ENCODE measurements around the gene PRKCB. TPM values are rescaled to one million over a fixed set of nuclear protein-coding genes. Genes with fewer than 3 reads are reported as not detected.
"Not testable (repeated sequence)": the region's sequence is repeated elsewhere in the genome, so short reads cannot be mapped to it uniquely, and the experiment has no call there.

PRKCB gene
- total RNA-seq, 1 donor from 2014 or later = not detected

DNA sequence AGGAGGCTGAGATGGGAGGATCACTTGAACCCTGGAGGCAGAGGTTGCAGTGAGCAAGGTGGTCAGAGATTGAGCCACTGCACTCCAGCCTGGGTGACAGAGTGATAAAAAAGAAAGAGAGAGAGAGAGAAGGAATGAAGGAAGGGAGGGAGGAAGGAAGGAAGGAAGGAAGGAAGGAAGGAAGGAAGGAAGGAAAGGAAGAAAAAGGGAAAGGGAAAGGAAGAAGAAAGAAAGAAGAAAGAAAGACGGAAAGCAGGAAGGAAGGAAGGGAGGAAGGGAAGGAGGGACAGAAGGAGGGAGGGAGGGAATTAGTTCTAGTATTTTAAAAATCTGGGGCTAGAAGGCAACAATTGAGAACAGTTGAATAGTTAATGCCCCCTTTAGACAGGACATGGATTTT lies 258.9 kb downstream of the PRKCB start:
- no peak overlapping the region for H3K4me3 Mint-ChIP-seq (ENCODE audit: unreplicated experiment)
- peaks cover 26% of the 10 kb centered on the region for H3K9me3 Mint-ChIP-seq (ENCODE audit: unreplicated experiment)
- no peak for DNase-seq (ENCODE audit: extremely low spot score, unreplicated experiment)
- no peaks in the 10 kb centered on the region for H3K27me3 Mint-ChIP-seq (ENCODE audit: unreplicated experiment)
- TF ChIP-seq, protein P1, sequence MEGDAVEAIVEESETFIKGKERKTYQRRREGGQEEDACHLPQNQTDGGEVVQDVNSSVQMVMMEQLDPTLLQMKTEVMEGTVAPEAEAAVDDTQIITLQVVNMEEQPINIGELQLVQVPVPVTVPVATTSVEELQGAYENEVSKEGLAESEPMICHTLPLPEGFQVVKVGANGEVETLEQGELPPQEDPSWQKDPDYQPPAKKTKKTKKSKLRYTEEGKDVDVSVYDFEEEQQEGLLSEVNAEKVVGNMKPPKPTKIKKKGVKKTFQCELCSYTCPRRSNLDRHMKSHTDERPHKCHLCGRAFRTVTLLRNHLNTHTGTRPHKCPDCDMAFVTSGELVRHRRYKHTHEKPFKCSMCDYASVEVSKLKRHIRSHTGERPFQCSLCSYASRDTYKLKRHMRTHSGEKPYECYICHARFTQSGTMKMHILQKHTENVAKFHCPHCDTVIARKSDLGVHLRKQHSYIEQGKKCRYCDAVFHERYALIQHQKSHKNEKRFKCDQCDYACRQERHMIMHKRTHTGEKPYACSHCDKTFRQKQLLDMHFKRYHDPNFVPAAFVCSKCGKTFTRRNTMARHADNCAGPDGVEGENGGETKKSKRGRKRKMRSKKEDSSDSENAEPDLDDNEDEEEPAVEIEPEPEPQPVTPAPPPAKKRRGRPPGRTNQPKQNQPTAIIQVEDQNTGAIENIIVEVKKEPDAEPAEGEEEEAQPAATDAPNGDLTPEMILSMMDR (IDR thresholded peaks at IDR 0.05) = no peak
- no peak overlapping the region for H3K27ac Mint-ChIP-seq (ENCODE audit: unreplicated experiment)
- H3K4me1 Mint-ChIP-seq (ENCODE audit: unreplicated experiment) = no peaks in the 10 kb centered on the region
- H3K36me3 Mint-ChIP-seq (ENCODE audit: unreplicated experiment) = peaks cover 2% of the 10 kb centered on the region

DNA sequence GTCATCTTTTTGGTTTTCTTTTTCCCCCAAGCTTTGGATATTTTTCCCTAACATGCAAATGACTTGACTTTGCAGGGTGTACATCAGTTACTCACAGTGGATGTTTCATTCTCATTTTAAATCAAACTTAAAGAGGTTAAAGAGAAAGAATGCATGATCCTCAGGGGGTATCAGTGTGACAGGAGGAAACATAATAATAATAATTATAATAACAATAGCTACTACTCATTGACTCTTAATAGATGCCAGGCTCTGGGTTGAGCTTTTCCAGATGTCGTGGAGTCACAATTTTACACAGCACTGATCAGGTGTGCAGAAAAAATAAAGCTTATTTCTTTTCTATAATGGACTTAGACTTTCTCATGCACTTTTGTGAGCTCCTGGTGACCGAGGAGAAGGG lies 263.1 kb downstream of the PRKCB start:
- H3K36me3 Mint-ChIP-seq (ENCODE audit: unreplicated experiment) = no peaks in the 10 kb centered on the region

DNA sequence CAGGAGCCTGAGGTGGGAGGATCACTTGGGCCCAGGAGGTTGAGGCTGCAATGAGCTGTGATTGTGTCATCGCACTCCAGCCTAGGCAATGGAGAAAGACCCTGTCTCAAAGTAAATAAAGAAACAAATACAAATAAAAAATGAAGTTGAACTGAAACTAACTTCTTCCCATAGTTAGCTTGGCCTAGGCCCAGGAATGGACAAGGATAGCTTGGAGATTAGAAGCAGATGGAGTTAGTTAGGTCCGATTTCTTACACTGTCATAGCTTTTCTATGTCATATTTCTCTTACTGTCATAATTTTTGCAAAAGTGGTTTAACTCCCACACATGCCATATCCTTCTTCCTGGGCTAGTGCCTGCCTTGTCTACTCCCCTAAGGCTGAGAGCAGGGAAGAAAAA lies 265.6 kb downstream of the PRKCB start:
- no peaks in the 10 kb centered on the region for H3K27me3 Mint-ChIP-seq (ENCODE audit: unreplicated experiment)
- TF ChIP-seq, protein P1 (IDR thresholded peaks at IDR 0.05) = no peak
- H3K27ac Mint-ChIP-seq (ENCODE audit: unreplicated experiment) = no peak overlapping the region
- H3K9me3 Mint-ChIP-seq (ENCODE audit: unreplicated experiment) = no peaks in the 10 kb centered on the region
- DNase-seq (ENCODE audit: extremely low spot score, unreplicated experiment) = no peak
- H3K36me3 Mint-ChIP-seq (ENCODE audit: unreplicated experiment) = no peaks in the 10 kb centered on the region
- H3K4me3 Mint-ChIP-seq (ENCODE audit: unreplicated experiment) = no peak overlapping the region
- no peaks in the 10 kb centered on the region for H3K4me1 Mint-ChIP-seq (ENCODE audit: unreplicated experiment)

More for the DNA sequence above, 263.1 kb downstream of the PRKCB start:
- H3K27ac Mint-ChIP-seq (ENCODE audit: unreplicated experiment) = no peak overlapping the region
- no peaks in the 10 kb centered on the region for H3K27me3 Mint-ChIP-seq (ENCODE audit: unreplicated experiment)
- TF ChIP-seq, protein P1 (IDR thresholded peaks at IDR 0.05) = no peak
- DNase-seq (ENCODE audit: extremely low spot score, unreplicated experiment) = no peak
- H3K4me1 Mint-ChIP-seq (ENCODE audit: unreplicated experiment) = no peaks in the 10 kb centered on the region
- no peak overlapping the region for H3K4me3 Mint-ChIP-seq (ENCODE audit: unreplicated experiment)
- no peaks in the 10 kb centered on the region for H3K9me3 Mint-ChIP-seq (ENCODE audit: unreplicated experiment)

DNA sequence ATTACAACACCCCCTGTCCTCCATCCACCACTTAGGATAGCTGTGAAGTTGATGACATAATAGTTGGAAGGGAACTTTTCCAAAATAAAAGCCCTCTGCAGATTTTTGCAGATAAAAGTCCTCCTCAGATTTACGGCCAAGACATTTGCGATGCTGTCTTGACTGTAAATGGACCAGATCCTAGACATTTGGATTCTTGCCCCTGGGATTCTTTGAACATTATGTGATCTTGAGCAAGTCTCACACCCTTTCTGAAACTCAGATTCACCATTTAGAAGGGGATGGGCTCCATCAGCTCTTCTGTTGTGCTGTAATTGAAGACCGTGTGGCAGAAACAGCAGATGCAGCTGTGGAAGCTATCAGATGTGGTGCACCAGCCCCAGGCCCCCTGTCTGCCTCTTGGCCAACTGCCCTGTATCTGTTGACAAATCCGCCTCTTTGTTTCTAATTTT lies 266.5 kb downstream of the PRKCB start:
- no peaks in the 10 kb centered on the region for H3K27me3 Mint-ChIP-seq (ENCODE audit: unreplicated experiment)
- no peak overlapping the region for H3K4me3 Mint-ChIP-seq (ENCODE audit: unreplicated experiment)
- no peaks in the 10 kb centered on the region for H3K36me3 Mint-ChIP-seq (ENCODE audit: unreplicated experiment)
- no peaks in the 10 kb centered on the region for H3K9me3 Mint-ChIP-seq (ENCODE audit: unreplicated experiment)
- H3K4me1 Mint-ChIP-seq (ENCODE audit: unreplicated experiment) = no peaks in the 10 kb centered on the region
- H3K27ac Mint-ChIP-seq (ENCODE audit: unreplicated experiment) = no peak overlapping the region
- TF ChIP-seq, protein P1 (IDR thresholded peaks at IDR 0.05) = no peak
- DNase-seq (ENCODE audit: extremely low spot score, unreplicated experiment) = no peak

DNA sequence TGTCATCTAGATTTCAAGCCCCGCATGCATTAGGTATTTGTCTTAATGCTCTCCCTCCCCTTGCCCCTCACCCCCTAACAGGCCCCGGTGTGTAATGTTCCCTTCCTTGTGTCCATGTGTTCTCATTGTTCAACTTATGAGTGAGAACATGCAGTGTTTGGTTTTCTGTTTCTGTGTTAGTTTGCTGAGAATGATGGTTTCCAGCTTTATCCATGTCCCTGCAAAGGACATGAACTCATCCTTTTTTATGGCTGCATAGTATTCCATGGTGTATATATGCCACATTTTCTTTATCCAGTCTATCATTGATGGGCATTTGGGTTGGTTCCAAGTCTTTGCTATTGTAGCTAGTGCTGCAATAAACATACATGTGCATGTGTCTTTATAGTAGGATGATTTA lies 269.7 kb downstream of the PRKCB start:
- not testable (repeated sequence) for DNase-seq (ENCODE audit: extremely low spot score, unreplicated experiment); H3K27ac Mint-ChIP-seq (ENCODE audit: unreplicated experiment); H3K36me3 Mint-ChIP-seq (ENCODE audit: unreplicated experiment); H3K27me3 Mint-ChIP-seq (ENCODE audit: unreplicated experiment); H3K4me3 Mint-ChIP-seq (ENCODE audit: unreplicated experiment); H3K9me3 Mint-ChIP-seq (ENCODE audit: unreplicated experiment); H3K4me1 Mint-ChIP-seq (ENCODE audit: unreplicated experiment)

DNA sequence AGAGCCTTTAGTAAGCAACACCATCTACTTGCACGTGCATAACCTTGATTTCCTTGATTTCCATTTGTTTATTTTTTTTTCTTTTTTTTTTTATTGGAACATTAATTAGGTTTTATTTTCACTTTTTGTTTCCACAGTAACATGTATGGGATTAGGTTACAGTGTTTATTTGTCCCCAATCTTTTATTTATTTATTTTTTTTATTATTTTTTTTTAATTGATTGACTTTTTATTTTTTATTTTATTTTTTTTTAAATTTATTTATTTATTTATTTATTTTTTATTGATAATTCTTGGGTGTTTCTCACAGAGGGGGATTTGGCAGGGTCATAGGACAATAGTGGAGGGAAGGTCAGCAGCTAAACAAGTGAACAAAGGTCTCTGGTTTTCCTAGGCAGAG lies 272.3 kb downstream of the PRKCB start:
- H3K4me1 Mint-ChIP-seq (ENCODE audit: unreplicated experiment); H3K27ac Mint-ChIP-seq (ENCODE audit: unreplicated experiment); H3K27me3 Mint-ChIP-seq (ENCODE audit: unreplicated experiment): not testable (repeated sequence)

More for the DNA sequence above, 272.3 kb downstream of the PRKCB start:
- H3K4me3 Mint-ChIP-seq (ENCODE audit: unreplicated experiment); H3K36me3 Mint-ChIP-seq (ENCODE audit: unreplicated experiment); DNase-seq (ENCODE audit: extremely low spot score, unreplicated experiment); H3K9me3 Mint-ChIP-seq (ENCODE audit: unreplicated experiment): not testable (repeated sequence)
